ENCODE measurements around the gene RBM15. TPM values are rescaled to one million over a fixed set of nuclear protein-coding genes. Genes with fewer than 3 reads are reported as not detected.

Gene RBM15
- total RNA-seq, 4 donors from 2014 or later = 10.5 to 39.5 (median 23.0) TPM

DNA sequence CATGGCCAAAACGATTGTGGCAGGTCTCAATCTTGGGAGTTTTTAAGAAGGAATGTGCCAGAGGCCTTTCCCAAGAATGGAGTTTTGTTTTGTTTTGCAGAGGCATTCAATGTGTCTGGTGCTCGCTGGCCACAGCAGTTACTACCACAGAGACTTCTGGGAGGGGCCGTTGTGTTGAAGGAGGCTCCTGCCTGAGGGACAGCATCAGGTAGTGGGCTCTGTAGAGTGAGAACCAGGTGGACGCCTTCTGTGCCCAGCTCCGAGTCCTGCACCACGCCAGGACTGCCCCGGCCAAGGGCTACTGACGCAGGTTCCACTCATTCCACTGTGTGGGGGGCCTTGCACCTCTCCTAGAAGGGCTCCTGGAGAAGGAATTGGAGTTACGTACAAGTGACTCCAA is 44.9 kb upstream of the RBM15 start:
- DNase-seq = no peak
- H3K27ac ChIP-seq = no peak overlapping the region
- H3K4me3 ChIP-seq = no peak overlapping the region
- H3K36me3 ChIP-seq = no peaks in the 10 kb centered on the region
- H3K4me1 ChIP-seq = no peaks in the 10 kb centered on the region
- TF ChIP-seq, protein P1, sequence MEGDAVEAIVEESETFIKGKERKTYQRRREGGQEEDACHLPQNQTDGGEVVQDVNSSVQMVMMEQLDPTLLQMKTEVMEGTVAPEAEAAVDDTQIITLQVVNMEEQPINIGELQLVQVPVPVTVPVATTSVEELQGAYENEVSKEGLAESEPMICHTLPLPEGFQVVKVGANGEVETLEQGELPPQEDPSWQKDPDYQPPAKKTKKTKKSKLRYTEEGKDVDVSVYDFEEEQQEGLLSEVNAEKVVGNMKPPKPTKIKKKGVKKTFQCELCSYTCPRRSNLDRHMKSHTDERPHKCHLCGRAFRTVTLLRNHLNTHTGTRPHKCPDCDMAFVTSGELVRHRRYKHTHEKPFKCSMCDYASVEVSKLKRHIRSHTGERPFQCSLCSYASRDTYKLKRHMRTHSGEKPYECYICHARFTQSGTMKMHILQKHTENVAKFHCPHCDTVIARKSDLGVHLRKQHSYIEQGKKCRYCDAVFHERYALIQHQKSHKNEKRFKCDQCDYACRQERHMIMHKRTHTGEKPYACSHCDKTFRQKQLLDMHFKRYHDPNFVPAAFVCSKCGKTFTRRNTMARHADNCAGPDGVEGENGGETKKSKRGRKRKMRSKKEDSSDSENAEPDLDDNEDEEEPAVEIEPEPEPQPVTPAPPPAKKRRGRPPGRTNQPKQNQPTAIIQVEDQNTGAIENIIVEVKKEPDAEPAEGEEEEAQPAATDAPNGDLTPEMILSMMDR (IDR thresholded peaks at IDR 0.05) = no peak
- no peaks in the 10 kb centered on the region for H3K9me3 ChIP-seq
- intact Hi-C loops (cut with DNase I) = no loop called here
- 86 to 89% methylated on average over 8 to 9 of the region's 9 CpGs for WGBS, 2 donors
- H3K27me3 ChIP-seq = no peaks in the 10 kb centered on the region

- H3K27ac ChIP-seq = no peak overlapping the region
- no peaks in the 10 kb centered on the region for H3K9me3 ChIP-seq
- no peak overlapping the region for H3K4me3 ChIP-seq
- TF ChIP-seq, protein P1 (IDR thresholded peaks at IDR 0.05) = no peak
- TF ChIP-seq POLR2A (IDR thresholded peaks at IDR 0.05) = no peak
- H3K27me3 ChIP-seq = no peaks in the 10 kb centered on the region
- H3K4me1 ChIP-seq = no peaks in the 10 kb centered on the region
- intact Hi-C loops (cut with DNase I) = no loop called here
- WGBS, 2 donors = 86 to 87% methylated on average over 1 to 4 of the region's 4 CpGs
- no peaks in the 10 kb centered on the region for H3K36me3 ChIP-seq
- no peak for DNase-seq
Measured at GRCh38 chr1:110298991-110299390, 40.2 kb upstream of the RBM15 start.

GRCh38 chr1:110300412-110301085 is 38.6 kb upstream of the RBM15 start:
- H3K9me3 ChIP-seq = no peaks in the 10 kb centered on the region
- WGBS, 2 donors = 100% methylated on average over 1 of the region's 1 CpG
- intact Hi-C loops (cut with DNase I) = no loop called here
- no peak for DNase-seq
- no peak overlapping the region for H3K4me3 ChIP-seq
- no peaks in the 10 kb centered on the region for H3K4me1 ChIP-seq
- H3K27me3 ChIP-seq = no peaks in the 10 kb centered on the region
- TF ChIP-seq, protein P1 (IDR thresholded peaks at IDR 0.05) = no peak
- TF ChIP-seq POLR2A (IDR thresholded peaks at IDR 0.05) = no peak
- H3K27ac ChIP-seq = no peak overlapping the region
- no peaks in the 10 kb centered on the region for H3K36me3 ChIP-seq

GRCh38 chr1:110302836-110303235 is 36.3 kb upstream of the RBM15 start:
- TF ChIP-seq POLR2A (IDR thresholded peaks at IDR 0.05) = no peak
- H3K4me3 ChIP-seq = no peak overlapping the region
- H3K27ac ChIP-seq = no peak overlapping the region
- H3K4me1 ChIP-seq = no peaks in the 10 kb centered on the region
- DNase-seq = no peak
- H3K27me3 ChIP-seq = no peaks in the 10 kb centered on the region
- intact Hi-C loops (cut with DNase I) = no loop called here
- H3K36me3 ChIP-seq = no peaks in the 10 kb centered on the region
- 87 to 88% methylated on average over 2 to 3 of the region's 3 CpGs for WGBS, 2 donors
- no peaks in the 10 kb centered on the region for H3K9me3 ChIP-seq

DNA sequence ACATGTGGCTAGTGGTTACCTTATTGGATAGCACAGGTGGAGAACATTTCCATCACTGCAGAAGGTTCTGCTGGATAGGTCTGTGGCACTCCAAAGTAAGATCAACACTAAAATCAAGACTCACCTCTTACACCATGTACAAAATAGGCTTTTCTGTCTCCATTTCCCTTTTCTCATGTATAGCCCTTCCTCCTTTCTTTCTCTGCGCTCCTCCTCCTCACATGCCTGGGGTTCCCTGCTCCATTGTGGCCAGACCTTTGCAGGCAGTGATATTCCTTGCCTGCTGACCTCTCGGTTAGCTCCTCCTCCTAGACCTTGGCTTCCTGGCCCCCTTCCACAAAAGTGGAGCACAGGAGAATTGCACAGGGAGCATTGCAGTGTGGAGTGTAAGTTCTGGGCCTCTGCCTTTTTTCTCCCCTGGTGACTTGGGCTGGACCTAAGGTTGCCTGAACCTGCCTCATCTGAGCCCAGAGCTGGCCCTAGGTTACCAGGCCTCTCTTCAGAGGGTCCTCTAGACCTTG is 33.2 kb upstream of the RBM15 start:
- H3K27ac ChIP-seq = no peak overlapping the region
- no peaks in the 10 kb centered on the region for H3K27me3 ChIP-seq
- H3K36me3 ChIP-seq = no peaks in the 10 kb centered on the region
- H3K4me3 ChIP-seq = no peak overlapping the region
- DNase-seq = no peak
- no peak for TF ChIP-seq POLR2A (IDR thresholded peaks at IDR 0.05)
- TF ChIP-seq, protein P1 (IDR thresholded peaks at IDR 0.05) = no peak
- no peaks in the 10 kb centered on the region for H3K4me1 ChIP-seq
- intact Hi-C loops (cut with DNase I) = no loop called here
- no peaks in the 10 kb centered on the region for H3K9me3 ChIP-seq
- 48 to 71% methylated on average over 2 of the region's 2 CpGs for WGBS, 2 donors
